ENCODE measurements around the gene RNF5.

RNF5 gene

DNA sequence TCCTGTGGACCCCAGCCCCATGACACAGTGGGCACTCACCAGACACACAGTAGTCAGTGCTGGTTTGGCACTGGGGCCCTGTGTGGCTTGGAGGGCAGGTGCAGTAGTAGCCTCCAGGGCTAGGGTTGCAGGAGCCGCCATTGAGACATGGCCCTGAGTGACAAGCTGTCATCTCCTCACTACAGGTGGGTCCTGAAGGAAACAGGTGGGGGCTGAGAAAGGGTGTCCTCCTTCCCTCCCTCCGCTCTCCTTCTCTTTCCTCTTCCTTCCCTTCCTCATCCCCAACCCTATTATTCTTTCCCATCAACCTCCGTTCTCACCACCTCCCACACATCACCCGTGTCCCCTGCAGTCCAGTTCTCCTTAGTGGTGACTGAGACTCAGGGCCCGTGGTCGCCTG is 35.4 kb downstream of the RNF5 start:
- DNase-seq: no peak

DNA sequence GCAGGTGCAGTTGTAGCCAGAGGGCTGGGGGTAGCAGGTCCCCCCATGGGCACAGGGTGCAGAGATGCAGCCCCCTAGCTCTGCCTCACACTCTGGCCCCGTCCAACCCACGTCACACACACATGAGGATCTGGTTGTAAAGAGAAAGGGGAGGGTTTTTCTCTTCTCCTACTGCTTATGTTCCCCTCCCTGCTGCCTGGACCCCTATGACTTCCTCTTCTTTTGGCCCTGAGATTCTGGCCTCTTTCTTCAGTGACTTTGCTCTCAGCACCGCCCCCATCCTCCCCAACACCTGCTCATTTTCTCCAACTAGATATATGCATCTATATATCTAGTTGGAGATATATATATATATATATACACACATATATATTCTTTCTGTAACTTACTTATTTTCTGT is 35.9 kb downstream of the RNF5 start:
- DNase-seq: no peak

DNA sequence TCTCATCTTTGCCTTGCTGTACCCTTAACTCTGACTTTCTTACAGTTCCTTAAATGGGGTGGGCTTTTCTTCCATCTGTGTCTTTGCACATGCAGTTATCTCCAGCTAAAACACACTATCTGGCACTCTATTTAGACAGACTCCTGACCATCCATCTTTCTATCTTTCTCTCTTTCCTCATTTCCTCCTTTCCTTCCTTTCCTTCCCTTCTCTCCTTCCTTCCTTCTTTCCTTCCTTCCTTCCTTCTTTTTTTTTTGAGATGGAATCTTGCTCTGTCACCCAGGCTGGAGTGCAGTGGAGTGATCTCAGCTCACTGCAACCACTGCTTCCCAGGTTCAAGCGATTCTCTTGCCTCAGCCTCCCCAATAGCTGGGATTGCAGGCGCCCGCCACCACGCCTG is 37.4 kb downstream of the RNF5 start:
- DNase-seq: no peak

DNA sequence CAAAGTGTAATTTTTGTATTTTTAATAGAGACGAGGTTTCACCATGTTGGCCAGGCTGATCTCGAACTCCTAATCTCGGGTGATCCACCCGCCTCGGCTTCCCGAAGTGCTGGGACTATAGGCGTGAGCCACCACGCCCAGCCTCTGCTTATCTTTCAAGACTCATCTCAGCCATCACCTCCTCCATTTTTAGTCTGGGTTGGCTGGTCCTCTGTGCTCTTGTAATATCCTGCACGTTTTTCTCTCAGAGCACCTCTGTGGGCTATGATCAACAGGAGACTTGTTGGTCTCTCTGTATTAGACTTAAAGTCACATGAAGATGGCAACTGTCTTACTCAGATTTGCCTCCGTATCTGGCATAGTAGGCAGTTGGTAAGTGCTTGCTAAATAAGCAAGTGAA is 38.1 kb downstream of the RNF5 start:
- DNase-seq: no peak

DNA sequence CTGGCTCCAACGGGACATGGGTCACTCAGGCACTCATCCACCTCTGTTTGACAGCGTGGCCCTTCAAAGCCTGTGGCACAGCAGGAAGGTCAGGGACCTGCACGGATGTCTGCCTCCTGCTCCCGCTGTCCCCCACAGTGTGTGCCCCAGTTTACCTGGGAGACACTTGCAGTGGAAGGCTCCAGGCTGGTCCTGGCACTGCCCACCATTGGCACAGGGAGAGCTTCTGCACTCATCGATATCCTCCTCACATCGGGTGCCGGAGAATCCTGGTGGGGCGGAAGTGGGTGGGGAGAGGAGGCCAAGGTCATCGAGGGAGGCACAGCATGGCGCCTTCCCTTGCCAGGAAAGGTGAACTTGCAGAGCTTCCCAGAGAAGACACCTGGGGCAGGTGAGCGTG is 38.8 kb downstream of the RNF5 start:
- DNase-seq: no peak

DNA sequence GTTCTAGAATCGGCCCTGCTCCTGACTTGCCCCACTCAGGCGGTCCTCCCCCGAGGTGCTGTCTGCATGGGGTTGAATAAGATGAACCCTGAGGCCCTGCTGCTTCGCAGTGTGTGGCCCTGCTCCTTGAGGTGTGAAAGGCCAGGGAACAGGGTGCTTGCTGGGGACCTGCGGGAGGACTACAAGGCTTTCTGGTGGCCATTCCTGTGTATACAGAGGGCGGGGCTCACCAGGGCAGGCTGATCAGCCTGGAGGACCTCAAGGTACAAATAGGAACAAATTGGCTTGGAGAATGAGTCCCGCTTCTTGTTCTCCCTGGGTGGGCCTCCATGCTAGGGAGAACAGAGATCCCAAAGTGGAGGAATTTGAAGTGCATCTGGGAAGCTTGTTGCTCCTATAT is 40.0 kb downstream of the RNF5 start:
- DNase-seq: no peak

DNA sequence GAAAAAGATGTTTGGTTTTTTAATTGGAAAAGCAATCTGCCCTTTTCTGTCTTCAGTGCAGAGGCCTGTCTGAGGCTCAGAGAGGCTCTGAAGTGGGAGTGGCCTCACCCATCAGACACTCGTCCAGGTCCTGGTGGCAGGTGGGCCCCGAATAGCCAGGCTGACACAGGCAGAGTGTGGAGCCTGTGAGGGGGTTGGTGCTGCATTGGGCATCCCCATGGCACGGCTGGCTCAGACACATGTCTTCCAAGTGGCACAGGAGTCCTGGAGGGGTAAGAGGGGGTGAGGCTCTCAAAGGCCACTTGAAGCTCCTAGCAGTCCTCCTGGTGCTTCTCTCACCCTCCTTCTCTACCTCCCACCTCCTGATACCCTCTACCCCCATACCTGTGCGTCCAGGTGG is 41.8 kb downstream of the RNF5 start:
- no peak for DNase-seq

DNA sequence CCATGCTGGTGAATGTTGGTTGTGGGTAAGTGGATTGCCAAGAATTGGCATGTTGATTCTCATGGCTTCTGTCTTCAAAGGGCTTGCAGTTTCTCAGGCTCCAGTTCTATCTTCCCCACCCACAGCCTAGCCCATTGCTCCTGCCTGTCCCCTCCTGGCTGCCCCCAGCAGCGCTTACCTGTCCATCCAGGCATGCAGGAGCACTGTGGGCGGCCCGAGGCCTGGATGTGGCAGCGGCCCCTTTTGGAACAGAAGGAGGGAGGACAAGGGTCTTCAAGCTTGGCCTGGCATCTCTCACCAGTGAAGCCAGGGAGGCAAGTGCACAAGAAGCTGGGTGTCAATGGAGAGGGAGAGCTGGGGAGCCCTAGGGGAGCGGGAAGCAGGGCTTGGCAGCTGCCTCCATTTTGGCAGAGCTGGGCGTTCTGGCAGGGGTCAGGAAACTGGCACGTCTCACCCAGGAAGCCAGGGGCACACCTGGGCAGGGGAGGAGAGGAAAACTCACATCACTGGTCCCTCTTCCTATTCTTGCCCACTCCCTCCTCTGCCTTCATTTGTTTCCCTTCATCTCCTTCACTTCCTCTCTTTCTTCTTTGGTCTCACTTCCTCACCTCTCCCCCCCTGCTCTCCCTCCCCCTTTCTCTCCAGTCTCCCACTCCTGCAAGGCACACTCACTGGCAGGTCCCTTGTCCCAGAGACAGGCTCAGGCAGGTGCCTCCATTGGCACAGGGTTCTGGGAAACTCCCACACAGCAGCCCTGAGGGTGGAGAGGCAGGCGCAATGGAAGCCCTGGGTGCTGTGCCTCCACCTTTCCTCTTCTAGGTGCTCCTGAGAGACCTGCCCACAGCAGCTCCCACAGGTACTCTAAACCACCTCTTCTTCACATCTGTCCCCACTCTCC is 44.4 kb downstream of the RNF5 start:
- no peak for DNase-seq

DNA sequence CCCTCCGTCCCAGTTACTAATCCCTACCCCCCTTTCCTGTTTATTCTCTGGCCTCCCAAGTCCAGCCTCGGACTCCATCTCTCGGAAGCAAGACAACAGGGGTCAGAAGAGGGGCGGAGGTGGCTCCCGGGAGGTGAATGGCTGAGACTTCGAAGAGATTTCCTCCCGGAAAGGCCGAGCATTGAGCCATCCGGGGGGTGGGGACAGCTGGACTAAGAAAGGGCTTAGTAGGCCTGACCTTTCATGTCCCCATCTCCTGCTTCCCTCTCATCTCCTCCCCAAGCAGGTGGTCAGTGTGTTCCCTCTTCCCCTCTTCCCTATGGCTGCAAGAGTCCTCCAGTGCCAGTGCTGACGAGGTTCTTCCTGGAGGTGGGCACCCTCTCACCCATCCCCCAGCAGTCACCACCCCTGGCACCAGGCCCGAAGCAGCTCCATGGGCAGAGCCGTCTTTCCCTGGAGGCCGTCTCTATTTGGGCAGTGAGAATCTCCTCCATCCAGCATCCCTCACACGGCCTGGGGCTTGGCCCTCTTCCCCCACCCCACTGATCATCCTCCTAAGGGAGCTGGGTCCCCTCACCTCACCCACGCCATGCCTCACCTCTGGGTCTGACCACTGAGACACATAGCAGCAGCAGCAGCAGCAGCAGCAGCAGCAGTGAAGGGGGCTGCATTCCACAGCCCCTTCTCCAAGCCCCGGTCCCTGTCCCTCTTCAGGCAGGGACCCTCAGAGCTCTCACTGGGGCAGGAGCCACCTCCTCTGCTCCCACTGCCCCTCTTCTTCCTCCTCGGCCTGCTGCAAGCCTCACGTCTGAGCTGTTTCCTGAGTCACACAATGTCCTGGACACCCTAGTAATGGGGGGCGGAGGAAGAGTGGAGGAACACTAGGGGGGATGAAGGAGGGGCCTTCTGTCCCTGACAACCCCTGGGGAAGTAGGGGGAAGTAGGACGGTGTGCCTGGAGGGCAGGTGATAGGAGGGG is 45.3 kb downstream of the RNF5 start, which contains the start of gene NOTCH4:
NOTCH4 (minus strand) TSS at position 810 of the 978 bp plus-strand sequence; CDS start at position 671, 139 bp downstream.
- no peak for DNase-seq

DNA sequence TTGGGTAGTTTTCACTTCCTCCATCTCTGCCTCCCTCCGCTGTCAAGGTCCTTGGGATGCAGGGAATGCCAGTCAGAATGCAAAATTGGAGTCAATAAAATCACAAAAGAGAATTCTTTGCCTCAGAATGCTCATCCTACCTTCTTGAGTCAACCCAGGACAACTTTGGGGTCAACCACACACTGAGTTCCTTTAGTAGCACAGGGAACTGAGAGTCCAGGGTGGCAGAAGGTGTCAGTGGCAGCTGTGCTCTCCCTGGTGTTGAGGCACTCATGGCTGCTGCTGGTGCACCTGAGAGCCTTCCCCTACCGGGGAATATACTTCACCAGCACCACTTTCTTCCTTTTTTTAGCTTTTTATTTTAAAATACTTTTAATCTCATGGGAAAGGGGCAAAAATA is 46.5 kb downstream of the RNF5 start:
- DNase-seq: no peak

DNA sequence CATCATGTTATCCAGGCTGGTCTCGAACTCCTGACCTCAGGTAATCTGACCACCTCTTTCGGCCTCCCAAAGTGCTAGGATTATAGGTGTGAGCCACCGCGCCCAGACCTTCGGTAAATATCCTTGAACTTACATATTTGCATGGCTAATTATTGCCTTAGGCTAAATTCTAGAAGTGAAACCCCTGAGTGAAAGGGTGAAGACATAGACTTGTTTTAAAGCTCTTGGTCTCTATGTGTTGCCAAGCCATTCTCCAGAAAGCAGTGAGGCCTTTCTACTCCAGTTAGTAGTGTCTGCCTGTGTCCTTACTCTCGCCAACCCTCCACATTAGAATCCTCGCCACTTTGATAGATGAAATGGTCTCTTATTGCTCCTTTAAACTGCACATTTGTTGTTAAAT is 48.2 kb downstream of the RNF5 start:
- no peak for DNase-seq

Data from CD4-positive, alpha-beta T cell treated with Interleukin-12 subunit alpha and Interleukin-12 subunit beta, for 1 hour (primary cell).